ENCODE results near the gene LRPPRC. TPM values are rescaled to one million over a fixed set of nuclear protein-coding genes. Genes with fewer than 3 reads are reported as not detected.

The LRPPRC gene
- total and polyA plus RNA-seq, 2 experiments from 2014 or later = 163 to 200 TPM

- no peak for TF ChIP-seq EZH2 (IDR thresholded peaks at IDR 0.05; ENCODE audit: low read depth, unreplicated experiment)
- TF ChIP-seq STAT1 (IDR thresholded peaks at IDR 0.05; ENCODE audit: unreplicated experiment) = no peak
- TF ChIP-seq ZNF114 (CRISPR knock-in tag; IDR thresholded peaks at IDR 0.05) = no peak
- TF ChIP-seq CTCF (conservative IDR thresholded peaks at IDR 0.05; ENCODE audit: low read depth in 2 of 2) = no peak
- TF ChIP-seq ETS1 (IDR thresholded peaks at IDR 0.05) = no peak
- TF ChIP-seq POLR2AphosphoS5 (IDR thresholded peaks at IDR 0.05; ENCODE audit: low read depth) = no peak
- TF ChIP-seq ZNF331 (CRISPR knock-in tag; IDR thresholded peaks at IDR 0.05; ENCODE audit: low read depth) = no peak
- no peak for TF ChIP-seq NANOG (IDR thresholded peaks at IDR 0.05; ENCODE audit: borderline replicate concordance)
- no peak for TF ChIP-seq CREB1 (CRISPR knock-in tag; IDR thresholded peaks at IDR 0.05; ENCODE audit: low read depth)
Observed at GRCh38 chr2:43905371-43905803, 90.4 kb downstream of the LRPPRC start (continued).

- H3K9me3 Mint-ChIP-seq = no peaks in the 10 kb centered on the region
- ATAC-seq = no peak
- peaks cover 32% of the 10 kb centered on the region; the same call in 1 of the 2 replicates for H3K36me3 ChIP-seq (ENCODE audit: insufficient read depth)
Observed at GRCh38 chr2:43899589-43899988, 96.2 kb downstream of the LRPPRC start.

More at GRCh38 chr2:43899589-43899988, 96.2 kb downstream of the LRPPRC start:
- peaks cover 10% of the 10 kb centered on the region; the same call in 1 of the 2 replicates for H4K20me1 ChIP-seq (replicated peaks; ENCODE audit: insufficient read depth)
- no peak for TF ChIP-seq REST (IDR thresholded peaks at IDR 0.05; ENCODE audit: unreplicated experiment)
- TF ChIP-seq EZH2 (IDR thresholded peaks at IDR 0.05; ENCODE audit: low read depth, unreplicated experiment) = no peak
- no peak for TF ChIP-seq CTCF (conservative IDR thresholded peaks at IDR 0.05; ENCODE audit: low read depth in 2 of 2)
- TF ChIP-seq JUNB (IDR thresholded peaks at IDR 0.05; ENCODE audit: unreplicated experiment) = no peak
- TF ChIP-seq CREB1 (CRISPR knock-in tag; IDR thresholded peaks at IDR 0.05; ENCODE audit: low read depth) = no peak
- no peak for TF ChIP-seq STAT1 (IDR thresholded peaks at IDR 0.05; ENCODE audit: unreplicated experiment)
- no peak for TF ChIP-seq ZNF114 (CRISPR knock-in tag; IDR thresholded peaks at IDR 0.05)
- no peak for TF ChIP-seq ZNF331 (CRISPR knock-in tag; IDR thresholded peaks at IDR 0.05; ENCODE audit: low read depth)
- TF ChIP-seq ETS1 (IDR thresholded peaks at IDR 0.05) = no peak
- peaks cover 76% of the 10 kb centered on the region for H3K36me3 Mint-ChIP-seq (ENCODE audit: low read depth)
- H3K4me1 ChIP-seq (ENCODE audit: insufficient read depth) = no peaks in the 10 kb centered on the region
- H3K27ac Mint-ChIP-seq = no peak overlapping the region
- peaks cover 5% of the 10 kb centered on the region for H3K27me3 Mint-ChIP-seq (ENCODE audit: insufficient read depth, low read depth, poor library complexity)
- peaks cover 3% of the 10 kb centered on the region; the same call in 1 of the 3 replicates for H3K4me1 Mint-ChIP-seq
- no peak overlapping the region for H2AFZ ChIP-seq
- no peak overlapping the region for H3K27ac ChIP-seq (ENCODE audit: low read depth)
- no peak overlapping the region for H3K4me3 ChIP-seq
- no peak overlapping the region for H3K4me2 ChIP-seq
- no peak for DNase-seq (ENCODE audit: low spot score)
- H3K9me2 ChIP-seq (ENCODE audit: insufficient read depth) = no peaks in the 10 kb centered on the region
- H3K79me2 ChIP-seq (replicated peaks; ENCODE audit: insufficient read depth) = no peaks in the 10 kb centered on the region
- peaks cover 5% of the 10 kb centered on the region; the same call in 1 of the 2 replicates for H3F3A ChIP-seq (replicated peaks; ENCODE audit: low read depth)
- no peaks in the 10 kb centered on the region for H3K27me3 ChIP-seq (ENCODE audit: insufficient read depth)
- H3K4me3 Mint-ChIP-seq = no peak overlapping the region
